H7 (cell line): ENCODE measurements around the gene HOXA3. TPM values are rescaled to one million over a fixed set of nuclear protein-coding genes. Genes with fewer than 3 reads are reported as not detected.

Source experiments
- DNase-seq: peaks from one replicate; pipeline ENCODE4 v3.0.0; 2012
- H3K27me3 ChIP-seq: 2 replicates; pipeline ENCODE4 v1.6.0; 2011; ENCODE audit warnings: mild to moderate bottlenecking, low read length; ENCODE audit not compliant: control insufficient read depth, insufficient read depth
- H3K36me3 ChIP-seq: replicated peaks from 2 replicates; pipeline ENCODE4 v1.5.1; 2011; ENCODE audit warnings: low read length; ENCODE audit not compliant: control insufficient read depth, insufficient read depth
- H3K4me3 ChIP-seq: 2 replicates; pipeline ENCODE4 v1.5.1; 2011; ENCODE audit warnings: low read depth, mild to moderate bottlenecking, control low read depth, low read length, moderate library complexity; ENCODE audit not compliant: insufficient read depth
- total RNA-seq: library from RNA; depleted of rRNA; stranded (reverse); fragments of >200 nt; shearing (Covaris generic); gene quantifications from 2 replicates; pipeline ENCODE4 v1.2.3, GENCODE V29; 2014

HOXA3 gene
- total RNA-seq, 1 experiment from 2014 or later: not detected

DNA sequence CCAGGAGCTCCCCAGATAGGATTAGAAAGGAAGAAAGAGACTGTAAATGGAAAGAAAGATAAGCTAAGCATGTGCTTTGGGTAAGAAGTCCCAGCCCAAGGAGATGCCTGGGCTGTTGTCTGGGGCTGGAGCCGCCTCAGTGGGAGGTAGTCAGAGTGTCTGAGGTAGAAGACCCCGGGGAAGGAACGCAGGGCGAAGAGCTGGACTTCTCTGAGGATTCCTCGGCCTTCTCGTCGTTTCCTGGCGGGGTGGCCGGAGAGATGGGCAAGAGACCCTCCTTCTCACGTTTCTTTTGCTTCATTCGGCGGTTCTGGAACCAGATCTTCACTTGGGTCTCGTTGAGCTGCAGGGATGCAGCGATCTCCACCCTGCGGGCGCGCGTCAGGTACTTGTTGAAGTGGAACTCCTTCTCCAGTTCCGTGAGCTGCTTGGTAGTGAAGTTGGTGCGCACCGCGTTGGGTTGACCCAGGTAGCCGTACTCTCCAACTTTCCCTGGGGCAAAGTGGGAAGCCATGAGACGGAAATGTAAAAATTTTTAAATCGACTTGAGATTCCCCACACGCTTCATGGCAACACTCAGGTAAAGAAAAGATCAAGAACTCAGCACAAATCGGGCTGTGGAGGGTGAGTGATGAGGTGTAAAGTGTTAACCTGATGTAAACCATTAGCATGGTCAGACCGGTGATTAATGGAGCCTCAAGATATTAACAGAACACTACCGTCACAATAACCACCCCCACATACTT is 57.9 kb downstream of the HOXA3 start:
- peak; percentile 35 for DNase-seq
- no peak overlapping the region for H3K4me3 ChIP-seq
- H3K27me3 ChIP-seq: peaks cover 89% of the 10 kb centered on the region
- H3K36me3 ChIP-seq: no peaks in the 10 kb centered on the region

DNA sequence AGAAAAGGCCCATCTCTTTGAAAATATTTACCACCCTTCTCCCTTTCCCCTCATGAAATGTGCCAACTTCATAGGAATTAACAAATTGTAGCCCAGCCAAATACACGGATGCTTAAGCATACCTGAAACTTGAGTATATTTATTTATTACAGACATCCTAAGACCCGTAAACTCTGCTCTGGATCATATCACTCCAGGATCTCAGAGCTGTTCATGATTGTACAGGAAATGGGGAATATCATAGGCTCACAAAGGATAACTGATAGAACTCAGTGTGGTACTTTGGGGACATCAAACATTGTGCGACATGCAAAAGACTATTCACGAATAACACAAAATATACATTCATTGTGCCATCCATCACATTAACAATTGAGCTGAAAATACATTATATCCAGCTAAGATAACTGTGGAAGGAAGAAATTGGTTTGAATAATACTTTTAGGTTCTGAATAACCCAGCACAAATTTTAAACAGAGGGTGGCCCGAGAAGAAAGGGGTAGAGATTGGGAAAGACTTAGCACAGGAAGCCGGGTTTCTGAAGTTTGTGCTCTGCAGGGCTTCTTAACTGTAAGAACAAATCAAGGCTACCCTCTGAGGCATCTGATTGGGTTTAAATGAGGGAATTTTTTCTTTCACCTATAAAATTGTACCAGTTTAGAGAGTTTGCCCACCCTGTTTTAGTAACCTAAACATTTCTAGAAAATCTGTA is 59.0 kb downstream of the HOXA3 start:
- DNase-seq: no peak
- no peaks in the 10 kb centered on the region for H3K36me3 ChIP-seq
- H3K4me3 ChIP-seq: no peak overlapping the region
- H3K27me3 ChIP-seq: peaks cover 89% of the 10 kb centered on the region

DNA sequence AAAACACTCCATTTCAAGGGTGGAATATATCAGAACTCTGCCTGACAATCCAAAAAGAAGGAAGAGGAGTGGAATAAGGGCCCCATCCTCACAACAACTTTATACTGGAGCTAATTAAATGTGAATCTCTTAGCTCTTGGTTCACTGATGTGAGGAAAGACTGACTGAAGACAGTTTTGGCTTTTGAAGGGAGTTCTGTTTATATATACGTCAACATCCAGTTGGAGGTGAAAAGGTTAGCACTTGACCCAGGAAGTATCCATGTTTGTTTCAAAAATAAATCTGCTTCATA is 59.6 kb downstream of the HOXA3 start:
- Histone ChIP-seq H3K36me3 (no peaks in the 10 kb centered on the region), H3K4me3 (no peak overlapping the region), H3K27me3 (peaks cover 89% of the 10 kb centered on the region)
- DNase-seq: no peak

DNA sequence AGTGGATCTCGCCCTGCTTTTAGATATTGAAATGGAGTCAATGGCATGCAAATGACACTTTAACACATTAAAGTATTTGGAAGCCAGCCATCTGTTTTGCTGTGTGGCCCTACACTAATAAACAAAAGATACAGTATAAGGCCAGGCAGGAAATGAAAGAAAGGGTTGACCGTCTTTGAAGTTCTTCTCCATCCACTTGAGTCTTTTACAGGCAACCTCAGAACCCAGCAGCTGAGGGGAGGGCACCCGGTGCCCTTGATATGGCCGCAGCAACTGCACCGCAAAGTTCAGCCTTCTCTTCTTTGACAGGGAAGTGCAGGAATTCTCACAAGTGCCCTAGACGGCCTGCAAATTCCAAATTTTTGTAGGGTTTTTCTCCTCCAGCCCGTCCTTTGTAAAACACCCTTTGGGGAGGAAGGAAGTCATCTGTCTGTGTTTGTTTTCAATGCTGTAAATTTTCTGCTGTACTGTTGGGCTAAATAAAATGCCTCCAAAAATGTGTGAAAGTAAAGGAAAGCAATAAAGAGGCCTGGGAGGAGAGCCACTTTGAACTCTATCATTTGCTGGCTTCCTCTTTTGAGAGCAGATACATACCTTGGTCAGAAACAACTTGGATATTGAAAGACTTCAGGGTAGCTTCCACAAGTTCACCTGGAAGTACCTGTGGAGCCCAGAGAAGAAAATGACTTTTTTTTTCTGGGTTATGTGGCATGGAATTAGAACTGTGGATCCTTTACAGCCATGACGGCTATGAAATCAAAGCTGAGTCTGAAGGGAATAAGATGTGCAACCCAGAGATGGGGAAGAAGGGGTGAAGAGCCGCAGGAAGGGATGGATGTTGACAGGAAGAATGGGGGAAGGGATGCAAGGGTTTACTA is 60.2 kb downstream of the HOXA3 start:
- DNase-seq: peak; percentile 74
- H3K36me3 ChIP-seq: no peaks in the 10 kb centered on the region
- H3K27me3 ChIP-seq: peaks cover 89% of the 10 kb centered on the region
- H3K4me3 ChIP-seq: no peak overlapping the region

DNA sequence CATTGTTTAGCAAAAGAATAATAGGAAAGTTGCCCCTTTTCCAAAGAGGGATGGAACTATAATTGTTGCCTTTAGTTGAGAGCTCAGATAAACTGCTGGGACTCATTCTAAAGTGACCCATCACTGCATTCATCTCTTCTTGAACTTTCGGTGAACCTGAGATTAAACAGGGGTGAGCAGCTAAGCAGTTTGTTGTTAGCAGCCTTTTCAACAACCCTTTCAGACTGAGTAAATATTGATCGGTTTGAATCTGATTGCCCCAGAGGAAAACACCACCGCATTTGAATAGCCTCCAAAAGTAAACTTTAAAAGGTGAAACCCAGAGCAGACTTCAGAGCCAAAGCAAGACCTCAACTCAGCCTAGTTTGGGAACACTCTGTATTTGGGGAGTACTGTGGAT is 61.3 kb downstream of the HOXA3 start:
- Histone ChIP-seq H3K27me3 (peaks cover 82% of the 10 kb centered on the region), H3K36me3 (no peaks in the 10 kb centered on the region), H3K4me3 (no peak overlapping the region)
- no peak for DNase-seq

DNA sequence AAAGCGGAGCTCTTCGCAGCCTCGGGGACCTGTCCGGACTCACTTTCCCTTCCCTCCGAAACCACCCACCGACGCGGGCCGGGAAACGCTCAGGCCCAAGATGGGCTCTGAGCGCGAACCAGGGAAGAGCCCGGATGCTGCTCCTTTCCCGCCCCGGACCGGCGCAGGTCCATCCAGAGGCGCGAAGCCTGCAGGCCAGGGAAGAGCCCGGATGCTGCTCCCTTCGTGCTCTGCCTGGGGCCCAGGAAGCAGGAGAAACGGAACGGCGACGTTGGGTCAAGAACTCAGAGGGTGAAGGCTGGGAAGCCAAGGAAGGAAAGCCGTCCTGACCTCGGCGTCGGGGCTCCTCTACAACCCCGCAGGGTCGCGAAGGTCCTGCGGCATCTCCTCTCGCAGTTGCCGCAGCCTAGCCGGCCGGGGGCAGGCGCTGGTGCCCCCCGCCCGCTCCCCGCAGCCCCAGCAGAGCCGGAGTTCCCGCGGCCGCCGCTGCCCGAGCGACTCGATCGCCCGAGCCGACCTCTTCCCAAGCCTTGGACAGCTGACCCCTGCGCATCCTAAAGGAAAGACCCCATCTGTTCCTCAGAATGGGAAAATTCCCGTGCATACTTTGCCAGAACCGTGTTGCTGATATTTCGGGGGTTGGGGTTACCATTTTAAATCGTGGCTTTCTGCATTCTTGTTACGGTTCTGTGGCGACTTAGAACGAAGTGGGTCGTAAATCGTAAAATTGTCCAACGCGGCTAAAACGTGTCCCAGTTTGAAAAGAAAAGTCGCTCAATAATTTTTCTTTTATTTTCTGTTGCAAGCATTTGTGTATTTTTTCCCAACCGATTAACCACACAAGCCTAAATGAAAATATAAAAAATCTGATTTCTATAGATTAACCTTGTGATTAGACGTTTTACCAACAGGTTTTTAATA is 64.1 kb downstream of the HOXA3 start:
- Histone ChIP-seq H3K4me3 (no peak overlapping the region), H3K27me3 (peaks cover 54% of the 10 kb centered on the region), H3K36me3 (no peaks in the 10 kb centered on the region)
- peak; percentile 81 for DNase-seq

DNA sequence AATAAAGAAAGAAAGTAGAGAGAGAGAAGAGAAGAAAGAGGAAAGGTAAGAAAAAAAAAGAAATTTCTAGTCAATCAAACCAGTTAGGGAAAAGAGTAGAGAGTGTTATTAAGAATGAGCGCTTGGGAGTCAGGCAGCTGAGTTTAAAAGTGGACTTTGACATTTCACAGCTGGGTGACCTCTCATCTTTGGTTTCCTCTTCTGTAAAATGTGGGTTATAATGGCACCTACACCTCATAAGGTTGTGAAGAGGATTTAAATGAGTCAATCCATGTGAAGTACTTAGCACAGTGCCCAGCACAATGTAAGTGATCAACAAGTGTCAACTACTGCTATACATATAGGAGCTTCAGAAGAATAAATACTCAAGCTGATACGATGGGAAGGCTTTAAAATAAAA is 68.7 kb downstream of the HOXA3 start:
- H3K27me3 ChIP-seq: peaks cover 18% of the 10 kb centered on the region
- no peak for DNase-seq
- H3K36me3 ChIP-seq: no peaks in the 10 kb centered on the region
- H3K4me3 ChIP-seq: no peak overlapping the region

DNA sequence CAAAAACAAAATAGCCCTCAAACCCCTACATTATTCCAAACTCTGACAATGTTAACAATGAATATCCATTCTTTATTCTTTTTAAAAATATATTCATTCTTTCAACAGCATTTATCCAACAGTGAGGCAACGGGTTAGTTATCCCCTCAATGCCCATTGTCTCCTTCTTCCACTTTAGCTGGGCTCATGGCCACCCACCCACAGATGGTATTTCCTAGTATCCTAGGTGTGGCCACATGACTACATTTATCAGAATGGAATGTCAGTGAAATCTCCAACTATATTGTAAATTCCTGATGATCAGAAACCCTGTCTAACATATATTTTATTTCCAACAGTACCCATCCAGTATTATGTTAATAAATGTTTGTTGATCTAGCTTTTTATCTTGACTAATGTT is 70.2 kb downstream of the HOXA3 start:
- no peak for DNase-seq
- Histone ChIP-seq H3K36me3 (no peaks in the 10 kb centered on the region), H3K27me3 (peaks cover 4% of the 10 kb centered on the region; the same call in 1 of the 2 replicates), H3K4me3 (no peak overlapping the region)

DNA sequence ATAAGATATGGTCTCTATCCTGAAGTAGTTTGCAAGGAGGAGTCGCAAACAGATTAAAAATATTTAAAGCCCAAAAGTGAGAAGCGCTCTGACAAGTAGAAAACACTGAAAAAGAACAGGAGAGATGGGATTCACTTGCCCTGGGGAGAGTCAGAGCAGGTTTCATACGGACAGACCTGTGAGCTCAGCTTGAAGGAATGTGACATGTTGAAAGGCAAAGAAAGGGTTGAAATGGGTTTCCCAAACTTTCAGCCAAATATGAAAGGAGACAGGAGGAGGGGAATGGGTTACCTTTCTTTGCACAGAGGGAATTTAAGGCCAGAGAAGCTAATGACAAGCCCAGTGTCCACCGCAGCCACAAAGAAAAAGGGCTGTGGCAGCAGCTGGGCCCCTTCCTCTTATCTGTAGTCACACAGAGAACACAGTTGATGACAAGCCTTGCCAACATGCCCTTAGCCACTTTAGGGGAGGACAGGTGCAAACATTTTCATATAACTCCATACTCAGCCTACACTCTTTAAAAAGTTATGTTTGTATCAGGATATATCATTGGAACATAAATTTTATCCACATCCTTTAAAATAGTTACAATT is 71.4 kb downstream of the HOXA3 start:
- H3K27me3 ChIP-seq: no peaks in the 10 kb centered on the region
- no peaks in the 10 kb centered on the region for H3K36me3 ChIP-seq
- H3K4me3 ChIP-seq: no peak overlapping the region
- peak; percentile 55 for DNase-seq

DNA sequence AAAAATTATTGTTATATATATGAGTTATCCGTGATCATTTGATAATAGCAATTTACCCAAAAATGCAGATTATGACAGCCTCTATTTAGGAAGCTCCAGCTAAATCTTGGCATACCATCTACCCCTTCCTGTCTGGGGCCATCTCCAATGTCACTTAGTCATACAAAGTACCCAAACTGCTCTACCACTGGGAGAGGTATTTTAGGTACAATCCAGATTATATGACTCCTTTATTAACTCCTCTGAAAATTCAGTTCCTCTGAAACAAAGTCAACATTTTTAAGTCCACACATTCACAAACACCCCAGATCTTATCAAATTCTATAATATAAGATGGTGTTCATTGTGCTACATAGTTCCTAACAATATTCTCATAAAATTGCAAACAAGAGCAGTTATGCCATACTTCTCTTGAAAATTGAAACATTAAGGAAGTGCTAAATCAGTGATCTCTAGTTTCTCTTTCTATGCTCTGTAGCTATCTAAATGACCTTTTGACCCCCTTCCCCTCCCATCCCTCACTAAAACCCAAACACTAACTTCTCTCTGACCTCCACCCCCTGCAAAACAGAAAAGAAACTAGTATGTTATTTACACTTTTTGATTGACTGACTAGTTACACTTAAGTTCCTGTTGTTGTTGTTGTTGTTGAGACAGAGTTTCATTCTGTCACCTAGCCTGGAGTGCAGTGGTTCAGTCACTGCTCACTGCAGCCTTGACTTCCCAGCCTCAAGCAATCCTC is 73.0 kb downstream of the HOXA3 start:
- no peak for DNase-seq
- H3K36me3 ChIP-seq: no peaks in the 10 kb centered on the region
- H3K27me3 ChIP-seq: no peaks in the 10 kb centered on the region
- no peak overlapping the region for H3K4me3 ChIP-seq

DNA sequence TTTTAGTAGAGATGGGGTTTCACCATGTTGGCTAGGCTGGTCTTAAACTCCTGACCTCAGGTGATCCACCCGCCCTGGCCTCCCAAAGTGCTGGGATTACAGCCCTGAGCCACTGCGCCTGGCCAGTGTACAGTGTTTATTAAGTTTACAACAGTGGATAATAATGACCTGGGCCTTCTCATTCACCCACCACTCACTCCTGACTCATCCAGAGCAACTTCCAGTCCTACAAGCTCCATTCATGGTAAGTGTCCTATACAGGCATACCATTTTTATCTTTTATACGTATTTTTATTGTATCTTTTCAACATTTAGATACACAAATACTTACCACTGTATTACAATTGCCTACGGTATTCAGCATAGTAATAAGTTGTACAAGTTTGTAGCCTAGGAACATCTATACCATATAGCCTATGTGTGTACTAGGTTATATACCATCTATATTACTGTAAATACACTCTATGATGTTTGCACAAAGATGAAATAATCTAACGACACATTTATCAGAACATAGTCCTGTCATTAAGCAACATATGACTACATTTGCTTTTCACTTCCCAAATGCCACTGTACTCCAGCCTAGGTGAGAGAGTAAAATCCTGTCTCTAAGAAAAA is 73.7 kb downstream of the HOXA3 start:
- Histone ChIP-seq H3K27me3 (no peaks in the 10 kb centered on the region), H3K36me3 (no peaks in the 10 kb centered on the region), H3K4me3 (no peak overlapping the region)
- no peak for DNase-seq

DNA sequence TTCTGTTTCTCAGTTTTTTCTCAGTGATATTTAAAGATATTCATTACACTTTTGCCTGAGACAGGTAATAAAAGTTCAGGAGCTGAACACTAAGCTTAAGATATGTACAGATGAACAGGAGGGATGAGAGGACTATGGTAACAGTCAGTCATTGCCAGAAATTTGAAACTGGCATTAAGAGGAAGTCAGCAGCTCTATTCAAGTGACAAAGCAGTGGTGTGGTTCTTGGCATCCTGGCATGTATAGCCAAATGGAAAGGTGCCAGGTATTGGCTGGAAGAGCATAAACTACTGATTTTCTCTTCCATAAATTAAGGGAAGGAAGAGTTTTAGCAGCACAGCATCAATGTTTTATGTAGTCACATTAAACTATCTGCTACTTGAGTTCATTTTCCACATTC is 79.3 kb downstream of the HOXA3 start:
- Histone ChIP-seq H3K4me3 (no peak overlapping the region), H3K27me3 (no peaks in the 10 kb centered on the region), H3K36me3 (no peaks in the 10 kb centered on the region)
- DNase-seq: no peak
